Common myeloid progenitor, CD34-positive (primary cell): ENCODE data around the gene NUB1.
"Not testable (repeated sequence)": the region's sequence is repeated elsewhere in the genome, so short reads cannot be mapped to it uniquely, and the experiment has no call there.

Experiments
- CTCF ChIA-PET: fragments of 350-600 bp; sonication (Branson Sonifier 250); formaldehyde crosslinking; loops from one replicate; lab custom pipeline; 2021; ENCODE audit warnings: antibody characterized with exemption; lab: Charles Lee
- POLR2A ChIA-PET: fragments of 350-600 bp; sonication (Branson Sonifier 250); formaldehyde crosslinking; loops from one replicate; lab custom pipeline; 2021; ENCODE audit warnings: antibody characterized with exemption; lab: Charles Lee
- DNase-seq, 3 donors: peaks; one replicate each; pipeline versions ENCODE4 v3.0.0 to v3.0.0-alpha.2; 2013
- H3K27ac ChIP-seq, 2 experiments: 1 replicate in 1 of 2; 2 replicates in 1 of 2; pipeline ENCODE4 v1.7.0; 2013; ENCODE audit warnings: inconsistent platforms in 2 of 2, low read length in 2 of 2, mild to moderate bottlenecking in 2 of 2, low read depth in 1 of 2, moderate library complexity in 1 of 2; ENCODE audit not compliant: severe bottlenecking in 2 of 2, insufficient read depth in 1 of 2, poor library complexity in 1 of 2
- H3K27me3 ChIP-seq, 5 experiments: replicated peaks in 2 of 5; 1 replicate in 3 of 5; 2 replicates in 2 of 5; pipeline versions ENCODE4 v1.6.1 to v1.7.0; 2013; ENCODE audit warnings: low read length in 4 of 5, mild to moderate bottlenecking in 2 of 5, moderate library complexity in 2 of 5, inconsistent platforms in 1 of 5; ENCODE audit not compliant: insufficient read depth in 5 of 5, control insufficient read depth in 4 of 5
- H3K36me3 ChIP-seq, 4 experiments: 1 replicate in 2 of 4; 2 replicates in 2 of 4; pipeline versions ENCODE4 v1.6.1 to v1.7.0; 2013; ENCODE audit warnings: low read length in 3 of 4, control low read depth in 1 of 4, mild to moderate bottlenecking in 1 of 4; ENCODE audit not compliant: control insufficient read depth in 4 of 4, insufficient read depth in 4 of 4
- H3K4me1 ChIP-seq, 4 experiments: 1 replicate in 3 of 4; 2 replicates in 1 of 4; pipeline versions ENCODE4 v1.6.1 to v1.7.1; 2013; ENCODE audit warnings: low read length in 3 of 4, mild to moderate bottlenecking in 3 of 4, control low read depth in 1 of 4, inconsistent platforms in 1 of 4, moderate library complexity in 1 of 4; ENCODE audit not compliant: control insufficient read depth in 4 of 4, insufficient read depth in 4 of 4; ENCODE audit errors: control extremely low read depth in 1 of 4
- H3K4me3 ChIP-seq, 7 experiments: 1 replicate in 4 of 7; 2 replicates in 3 of 7; pipeline versions ENCODE4 v1.5.1 to v1.7.0; 2013; ENCODE audit warnings: mild to moderate bottlenecking in 7 of 7, low read length in 6 of 7, moderate library complexity in 6 of 7, inconsistent platforms in 2 of 7, low read depth in 2 of 7, control low read depth in 1 of 7; ENCODE audit not compliant: insufficient read depth in 4 of 7, control insufficient read depth in 1 of 7; ENCODE audit errors: extremely low read depth in 1 of 7
- H3K9me3 ChIP-seq, 5 experiments: 1 replicate in 4 of 5; 2 replicates in 1 of 5; pipeline versions ENCODE4 v1.6.1 to v1.7.1; 2013; ENCODE audit warnings: low read length in 4 of 5, mild to moderate bottlenecking in 2 of 5, inconsistent platforms in 1 of 5, low read depth in 1 of 5, moderate library complexity in 1 of 5; ENCODE audit not compliant: control insufficient read depth in 4 of 5, insufficient read depth in 2 of 5; ENCODE audit errors: control extremely low read depth in 1 of 5
- WGBS: methylation state at CpG from one replicate; pipeline ENCODE4 v1.1.5; 2013; ENCODE audit not compliant: insufficient coverage; 5-methylcytosine and 5-hydroxymethylcytosine counted together

Gene NUB1

GRCh38 chr7:151301471-151302462 is 39.8 kb upstream of the NUB1 start:
- no peaks in the 10 kb centered on the region for H3K36me3 ChIP-seq
- H3K4me3 ChIP-seq: no peak overlapping the region
- H3K27me3 ChIP-seq: peaks cover 0 to 27% (median 8%) of the 10 kb centered on the region in 5 experiments
- H3K27ac ChIP-seq: no peak overlapping the region
- WGBS: 96% methylated on average over 17 of the region's 20 CpGs
- no peak for DNase-seq
- peaks cover 0 to 12% (median 6%) of the 10 kb centered on the region in 4 experiments for H3K4me1 ChIP-seq
- ChIA-PET CTCF (interaction anchor here (0.8 to 9.4 kb wide), 15 partner anchors 9 to 178 kb away, joined by 3 to 98 read pairs (median 4); no protein-coding TSS in a partner anchor), POLR2A (no interaction called here)
- H3K9me3 ChIP-seq: peaks cover 0 to 2% (median 0%) of the 10 kb centered on the region in 5 experiments

GRCh38 chr7:151304251-151304650 is 37.4 kb upstream of the NUB1 start:
- POLR2A ChIA-PET: not testable (repeated sequence)

DNA sequence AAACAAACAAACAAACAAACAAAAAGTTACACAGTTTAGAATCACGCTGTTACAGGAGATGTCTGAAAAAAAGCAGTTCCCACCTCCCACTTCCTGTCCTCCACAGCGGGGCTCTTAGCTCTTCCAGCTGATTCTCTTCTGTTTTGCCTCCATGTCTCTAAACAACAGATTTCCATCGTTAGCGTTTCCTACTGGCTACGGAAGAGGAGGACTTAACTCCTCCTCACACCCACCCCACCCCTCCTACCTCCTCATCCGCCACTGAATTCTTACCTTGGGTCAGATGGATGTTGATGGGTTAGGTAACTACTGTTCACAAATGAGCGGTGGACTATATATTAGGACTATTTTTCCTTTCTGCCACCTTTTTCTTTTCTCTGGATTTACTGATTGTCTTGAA is 36.8 kb upstream of the NUB1 start:
- WGBS: 0% methylated on average over 2 of the region's 7 CpGs
- CTCF ChIA-PET: interaction anchor here (0.7 to 9.4 kb wide), 7 partner anchors 10 to 193 kb away, joined by 3 to 98 read pairs (median 4); no protein-coding TSS in a partner anchor
- Histone ChIP-seq H3K4me1 (peaks cover 0 to 27% (median 21%) of the 10 kb centered on the region in 4 experiments), H3K9me3 (peaks cover 0 to 2% (median 0%) of the 10 kb centered on the region in 5 experiments), H3K36me3 (no peaks in the 10 kb centered on the region), H3K27ac (no peak overlapping the region), H3K4me3 (no peak overlapping the region), H3K27me3 (peaks cover 0 to 27% (median 8%) of the 10 kb centered on the region in 5 experiments)
- DNase-seq: peak in 1 of 3 donors; percentile 15
- POLR2A ChIA-PET: no interaction called here

More at GRCh38 chr7:151304251-151304650, 37.4 kb upstream of the NUB1 start:
- H3K36me3 ChIP-seq, H3K4me3 ChIP-seq, H3K9me3 ChIP-seq, H3K27ac ChIP-seq, DNase-seq: not testable (repeated sequence)
- peaks cover 0 to 27% (median 8%) of the 10 kb centered on the region in 5 experiments for H3K27me3 ChIP-seq
- WGBS: 72% methylated on average over 9 of the region's 19 CpGs
- CTCF ChIA-PET: interaction anchor here (0.6 to 9.4 kb wide), 11 partner anchors 9 to 180 kb away, joined by 3 to 98 read pairs (median 3); no protein-coding TSS in a partner anchor
- H3K4me1 ChIP-seq: peaks cover 0 to 22% (median 16%) of the 10 kb centered on the region in 4 experiments

GRCh38 chr7:151306374-151306773 is 35.2 kb upstream of the NUB1 start:
- DNase-seq: no peak
- Histone ChIP-seq H3K4me3 (no peak overlapping the region), H3K27me3 (peaks cover 0 to 26% (median 8%) of the 10 kb centered on the region in 5 experiments), H3K4me1 (peaks cover 0 to 27% (median 21%) of the 10 kb centered on the region in 4 experiments), H3K9me3 (peaks cover 0 to 4% (median 1%) of the 10 kb centered on the region in 5 experiments), H3K27ac (no peak overlapping the region), H3K36me3 (no peaks in the 10 kb centered on the region)
- WGBS: 91% methylated on average over 5 of the region's 8 CpGs
- CTCF ChIA-PET: interaction anchor here (0.6 to 9.4 kb wide), 7 partner anchors 9 to 62 kb away, joined by 3 to 98 read pairs (median 20); no protein-coding TSS in a partner anchor
- POLR2A ChIA-PET: interaction anchor here (0.6 kb wide), 1 partner anchor 256 kb away, joined by 8 read pairs; no protein-coding TSS in a partner anchor

DNA sequence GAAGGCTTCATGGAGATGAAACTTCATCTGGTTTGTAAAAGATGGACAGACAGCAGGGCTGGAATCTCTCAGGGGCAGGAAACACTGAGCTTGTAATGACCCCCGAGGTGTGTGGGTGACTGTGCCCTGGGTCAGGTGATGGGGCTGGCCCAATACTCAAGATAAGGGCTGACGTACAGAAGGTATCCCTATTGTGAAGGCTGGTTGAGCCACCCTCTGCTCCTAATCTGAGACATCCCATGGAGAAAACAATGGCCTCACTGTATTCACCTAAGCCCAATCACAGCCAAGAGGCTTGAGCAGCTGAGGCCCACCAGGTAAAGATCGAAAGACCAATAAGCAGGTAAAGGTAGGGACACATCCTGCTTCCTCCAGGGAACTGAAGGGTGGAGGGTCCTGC is 34.8 kb upstream of the NUB1 start:
- ChIA-PET CTCF (interaction anchor here (0.9 to 9.4 kb wide), 7 partner anchors 8 to 63 kb away, joined by 3 to 98 read pairs (median 20); no protein-coding TSS in a partner anchor), POLR2A (interaction anchor here (0.6 kb wide), 1 partner anchor 255 kb away, joined by 8 read pairs; no protein-coding TSS in a partner anchor)
- H3K27me3 ChIP-seq: peaks cover 0 to 21% (median 6%) of the 10 kb centered on the region in 5 experiments
- no peak overlapping the region for H3K4me3 ChIP-seq
- WGBS: 100% methylated on average over 2 of the region's 3 CpGs
- DNase-seq: no peak
- H3K36me3 ChIP-seq: no peaks in the 10 kb centered on the region
- H3K27ac ChIP-seq: no peak overlapping the region
- peaks cover 0 to 5% (median 3%) of the 10 kb centered on the region in 5 experiments for H3K9me3 ChIP-seq
- peaks cover 0 to 27% (median 21%) of the 10 kb centered on the region in 4 experiments for H3K4me1 ChIP-seq

- CTCF ChIA-PET: interaction anchor here (0.8 to 9.4 kb wide), 6 partner anchors 8 to 63 kb away, joined by 3 to 98 read pairs (median 36); no protein-coding TSS in a partner anchor
- no peak for DNase-seq
- H3K36me3 ChIP-seq: no peaks in the 10 kb centered on the region
- H3K4me3 ChIP-seq: no peak overlapping the region
- 94% methylated on average over 6 of the region's 7 CpGs for WGBS
- H3K27me3 ChIP-seq: peaks cover 0 to 15% (median 5%) of the 10 kb centered on the region in 5 experiments
- peaks cover 0 to 27% (median 21%) of the 10 kb centered on the region in 4 experiments for H3K4me1 ChIP-seq
- POLR2A ChIA-PET: no interaction called here
- peaks cover 0 to 5% (median 3%) of the 10 kb centered on the region in 5 experiments for H3K9me3 ChIP-seq
- no peak overlapping the region for H3K27ac ChIP-seq
Observed at GRCh38 chr7:151307536-151307935, 34.1 kb upstream of the NUB1 start.
